RWPE1 (cell line): Measurements from ENCODE around the gene DNAJC6.

Experiments
- CTCF ChIA-PET: fragments of 350-600 bp; sonication (Branson Sonifier 250); formaldehyde crosslinking; extraction: SDS; loops from one replicate; lab custom pipeline; 2021; lab: Yijun Ruan, JAX
- POLR2A ChIA-PET: fragments of 400-600 bp; formaldehyde crosslinking; extraction: SDS; loops from one replicate; lab custom pipeline; 2020; ENCODE audit warnings: antibody characterized with exemption; ENCODE audit not compliant: low non-redundant PET; lab: Yijun Ruan, JAX
- DNase-seq: peaks from one replicate; pipeline ENCODE4 v3.0.0; 2012; ENCODE audit warnings: low spot score
- H3K27ac ChIP-seq: fragments of 450-650 bp; 2 replicates; pipeline ENCODE4 v1.5.1; 2017
- TF ChIP-seq, protein P1 (sequence below): fragments of 450-650 bp; conservative IDR thresholded peaks from 2 replicates; pipeline ENCODE4 v1.5.1; 2017; ENCODE audit warnings: low read depth, mild to moderate bottlenecking

DNAJC6 gene

DNA sequence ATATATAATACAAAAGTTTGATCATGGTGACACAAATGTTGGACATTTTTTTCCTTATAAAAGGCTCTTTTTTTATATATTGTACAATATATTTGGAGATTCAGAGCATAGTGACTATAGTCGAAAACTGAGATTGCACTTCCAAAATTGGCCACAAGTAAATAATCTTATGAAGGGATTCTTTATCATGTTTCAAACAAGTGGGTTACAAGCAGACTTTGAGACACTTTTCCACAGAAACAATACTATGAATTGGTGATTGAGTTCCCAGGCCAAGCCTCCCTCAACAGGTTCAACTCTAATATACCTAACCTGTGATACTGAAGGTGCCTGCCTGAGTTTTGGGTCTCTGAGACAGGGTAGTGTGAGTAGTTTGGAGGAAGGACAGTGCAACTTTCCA lies 124.9 kb downstream of the DNAJC6 start:
- no peak for DNase-seq
- H3K27ac ChIP-seq = no peak overlapping the region
- CTCF ChIA-PET = no interaction called here
- POLR2A ChIA-PET = no interaction called here
- TF ChIP-seq, protein P1, sequence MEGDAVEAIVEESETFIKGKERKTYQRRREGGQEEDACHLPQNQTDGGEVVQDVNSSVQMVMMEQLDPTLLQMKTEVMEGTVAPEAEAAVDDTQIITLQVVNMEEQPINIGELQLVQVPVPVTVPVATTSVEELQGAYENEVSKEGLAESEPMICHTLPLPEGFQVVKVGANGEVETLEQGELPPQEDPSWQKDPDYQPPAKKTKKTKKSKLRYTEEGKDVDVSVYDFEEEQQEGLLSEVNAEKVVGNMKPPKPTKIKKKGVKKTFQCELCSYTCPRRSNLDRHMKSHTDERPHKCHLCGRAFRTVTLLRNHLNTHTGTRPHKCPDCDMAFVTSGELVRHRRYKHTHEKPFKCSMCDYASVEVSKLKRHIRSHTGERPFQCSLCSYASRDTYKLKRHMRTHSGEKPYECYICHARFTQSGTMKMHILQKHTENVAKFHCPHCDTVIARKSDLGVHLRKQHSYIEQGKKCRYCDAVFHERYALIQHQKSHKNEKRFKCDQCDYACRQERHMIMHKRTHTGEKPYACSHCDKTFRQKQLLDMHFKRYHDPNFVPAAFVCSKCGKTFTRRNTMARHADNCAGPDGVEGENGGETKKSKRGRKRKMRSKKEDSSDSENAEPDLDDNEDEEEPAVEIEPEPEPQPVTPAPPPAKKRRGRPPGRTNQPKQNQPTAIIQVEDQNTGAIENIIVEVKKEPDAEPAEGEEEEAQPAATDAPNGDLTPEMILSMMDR = no peak

DNA sequence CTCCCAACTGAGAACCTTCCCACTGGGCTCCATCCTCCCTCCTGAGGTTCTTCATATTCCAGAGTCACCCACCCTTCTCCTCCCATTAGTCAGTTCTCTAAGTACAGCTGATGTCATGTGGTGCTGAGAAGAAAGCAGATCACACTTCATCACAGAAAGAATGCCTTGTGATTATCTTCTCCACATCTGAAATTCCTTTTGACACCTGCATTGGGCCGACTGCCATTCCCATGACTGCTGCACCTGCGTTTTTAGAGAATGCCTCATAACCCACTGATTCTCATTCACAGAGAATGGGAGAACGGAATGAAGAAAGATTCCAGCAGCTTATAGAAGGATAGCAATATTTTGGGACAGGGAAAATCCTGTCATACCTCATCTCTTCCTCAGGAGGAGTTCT lies 125.4 kb downstream of the DNAJC6 start:
- TF ChIP-seq, protein P1 = no peak
- CTCF ChIA-PET = no interaction called here
- POLR2A ChIA-PET = no interaction called here
- DNase-seq = no peak
- H3K27ac ChIP-seq = no peak overlapping the region

DNA sequence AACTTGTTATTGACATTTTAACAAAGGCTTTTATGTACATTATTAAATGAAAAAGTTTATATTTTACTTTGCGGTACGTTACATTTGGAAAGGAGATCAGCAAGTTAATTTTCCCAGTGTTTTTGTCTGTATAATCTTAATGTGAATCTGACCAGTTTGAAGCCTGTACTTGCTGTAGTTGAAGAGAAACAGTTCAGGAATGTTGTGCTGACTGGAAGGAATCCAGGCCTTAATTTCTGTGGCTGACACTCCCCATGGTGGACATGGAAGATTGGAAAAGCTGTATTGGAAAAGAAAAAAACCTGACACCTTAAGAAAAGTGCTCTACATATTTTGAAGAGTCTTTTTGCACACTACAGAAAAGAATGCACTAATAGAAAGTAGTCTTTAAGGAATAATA lies 126.6 kb downstream of the DNAJC6 start:
- POLR2A ChIA-PET = no interaction called here
- TF ChIP-seq, protein P1 = no peak
- DNase-seq = no peak
- no peak overlapping the region for H3K27ac ChIP-seq
- CTCF ChIA-PET = no interaction called here

DNA sequence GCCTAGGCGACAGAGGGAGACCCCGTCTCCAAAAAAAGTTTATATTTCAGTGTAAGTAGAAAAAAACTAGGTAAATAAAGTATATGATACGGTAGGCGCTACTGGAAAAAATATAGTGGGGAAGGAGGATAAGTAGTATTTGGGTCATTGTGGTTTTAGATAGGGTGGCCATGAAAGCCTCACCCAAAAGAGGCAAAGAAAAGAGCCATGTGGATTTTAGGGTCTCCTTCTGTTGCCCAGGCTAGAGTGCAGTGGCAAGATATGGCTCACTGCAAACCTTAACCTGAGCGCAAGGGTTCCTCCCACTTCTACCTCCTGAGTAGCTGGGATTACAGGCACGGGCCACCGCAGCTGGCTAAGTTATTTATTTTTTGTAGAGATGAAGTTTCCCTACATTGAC lies 128.3 kb downstream of the DNAJC6 start:
- H3K27ac ChIP-seq = no peak overlapping the region
- CTCF ChIA-PET = no interaction called here
- DNase-seq = no peak
- TF ChIP-seq, protein P1 = no peak
- POLR2A ChIA-PET = no interaction called here

DNA sequence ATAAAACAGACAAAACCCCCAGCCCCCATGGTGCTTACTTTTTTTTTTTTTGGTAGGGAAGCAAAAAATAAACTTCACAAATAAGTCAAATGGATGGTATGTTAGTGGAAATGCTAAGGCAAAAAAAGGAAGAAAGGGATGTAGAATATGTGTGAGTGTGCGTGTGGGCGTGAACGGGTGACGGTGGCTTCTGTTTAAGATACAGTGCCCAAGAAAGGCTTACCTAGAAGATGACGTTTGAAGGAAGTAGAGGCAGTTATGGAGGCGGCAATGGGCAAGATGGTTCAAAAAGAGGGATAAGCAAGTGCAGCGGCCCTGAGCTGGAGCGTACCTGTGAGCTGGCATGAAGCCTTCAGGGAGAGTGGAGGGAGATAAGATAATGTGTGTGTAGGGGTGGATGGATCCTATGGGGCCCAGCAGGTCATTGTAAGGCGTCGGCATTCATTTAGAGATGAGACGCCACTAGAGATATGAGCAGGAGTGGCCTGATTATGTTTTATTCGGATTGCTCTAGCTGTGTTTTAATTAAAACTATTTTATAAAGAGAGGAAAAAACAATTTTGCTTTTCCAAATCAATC lies 131.1 kb downstream of the DNAJC6 start:
- no peak overlapping the region for H3K27ac ChIP-seq
- ChIA-PET POLR2A (interaction anchor here (0.7 kb wide), 1 partner anchor 19 kb away, joined by 8 read pairs; no protein-coding TSS in a partner anchor), CTCF (interaction anchor here (0.7 to 1.3 kb wide), 2 partner anchors 9 to 19 kb away, joined by 4 to 6 read pairs; no protein-coding TSS in a partner anchor)
- no peak for DNase-seq
- TF ChIP-seq, protein P1 = no peak

DNA sequence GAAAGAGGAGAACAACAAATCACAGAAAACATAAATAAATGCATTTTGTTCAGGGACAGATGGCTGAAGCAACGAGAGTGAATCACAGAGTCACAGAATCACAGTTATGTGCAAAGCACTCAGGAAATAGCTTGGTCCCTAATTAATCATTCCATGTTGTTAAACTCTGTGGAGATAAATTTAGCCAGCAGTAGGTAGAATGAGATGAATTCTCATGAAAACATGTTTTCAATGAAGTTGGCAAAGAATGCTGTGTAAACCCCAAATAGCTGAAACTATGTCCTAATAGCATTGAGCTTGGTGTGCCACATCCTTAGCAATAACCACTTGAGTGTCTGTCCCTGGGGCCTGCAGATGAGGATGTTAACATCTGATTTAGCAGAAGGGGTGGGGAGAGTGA lies 131.6 kb downstream of the DNAJC6 start:
- no peak overlapping the region for H3K27ac ChIP-seq
- no peak for DNase-seq
- ChIA-PET POLR2A (interaction anchor here (0.5 kb wide), 1 partner anchor 186 kb away, joined by 3 read pairs; no protein-coding TSS in a partner anchor), CTCF (interaction anchor here (0.6 to 1.3 kb wide), 2 partner anchors 19 to 387 kb away, joined by 3 to 4 read pairs; no protein-coding TSS in a partner anchor)
- TF ChIP-seq, protein P1 = no peak
